HS-27A (cell line): ENCODE data around the gene EML6.

ENCODE experiments used
- DNase-seq: peaks from one replicate; pipeline ENCODE4 v3.0.0-alpha.2; 2012; ENCODE audit warnings: low read depth, missing footprints

The EML6 gene

DNA sequence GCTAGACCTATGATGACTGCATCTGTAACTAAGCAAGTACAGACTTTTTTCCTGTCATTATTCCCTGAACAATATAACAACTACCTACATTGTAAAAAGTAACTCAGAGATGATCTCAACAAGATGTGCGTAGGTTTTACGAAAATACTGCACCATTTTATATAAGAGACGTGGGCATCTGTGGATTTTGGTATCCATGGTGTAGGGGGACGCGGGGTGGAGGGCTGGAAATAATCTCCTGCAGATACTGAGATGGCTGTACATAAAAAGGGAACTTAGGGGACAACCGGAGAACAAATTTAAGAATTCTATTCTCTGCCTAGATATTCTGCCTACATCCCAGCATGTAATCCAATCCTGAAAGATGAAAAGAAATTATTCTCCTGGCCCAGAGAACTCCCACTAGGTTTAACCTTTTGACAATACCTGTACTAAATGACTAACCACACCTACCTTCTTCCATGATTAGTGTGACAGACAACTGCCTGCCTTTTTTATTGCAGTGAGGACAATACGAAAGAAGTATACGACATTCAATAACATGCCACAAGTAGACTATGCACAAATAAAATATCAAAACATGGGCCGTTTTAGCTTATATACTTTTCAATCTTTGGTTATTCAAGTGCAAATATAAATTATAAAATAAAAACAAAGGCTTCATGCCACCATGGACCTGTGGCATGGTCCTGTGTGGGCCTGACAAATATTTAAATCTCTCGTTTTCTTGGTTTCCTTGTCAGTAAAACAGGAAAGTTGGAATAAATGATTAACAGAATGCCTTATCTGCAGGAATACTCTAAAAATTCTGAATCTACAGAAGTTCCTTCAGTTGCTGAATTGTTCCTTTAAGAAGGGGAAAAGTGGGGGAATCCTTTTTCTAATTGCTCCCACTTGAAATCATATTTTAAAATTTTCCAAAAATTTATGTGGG lies 280.5 kb downstream of the EML6 start:
- DNase-seq: no peak

DNA sequence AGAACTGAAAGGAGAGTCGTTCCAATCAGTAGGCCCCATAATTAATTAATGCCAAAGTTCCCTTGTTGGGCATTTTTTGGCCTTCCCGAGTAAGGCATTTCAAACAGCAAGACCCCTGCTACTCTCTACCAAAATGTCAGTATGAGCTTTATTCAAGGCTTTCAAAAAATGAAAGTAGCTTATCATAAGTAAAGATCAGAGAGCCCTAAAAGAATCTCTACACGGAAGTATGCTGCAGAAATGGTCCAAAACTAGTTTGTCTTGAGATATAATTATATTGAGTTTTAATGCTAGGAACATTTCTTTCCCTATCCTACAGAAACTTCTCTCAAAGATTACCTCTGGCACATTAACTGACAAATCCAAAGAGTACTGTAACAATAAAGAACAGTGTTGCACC lies 282.8 kb downstream of the EML6 start:
- no peak for DNase-seq

DNA sequence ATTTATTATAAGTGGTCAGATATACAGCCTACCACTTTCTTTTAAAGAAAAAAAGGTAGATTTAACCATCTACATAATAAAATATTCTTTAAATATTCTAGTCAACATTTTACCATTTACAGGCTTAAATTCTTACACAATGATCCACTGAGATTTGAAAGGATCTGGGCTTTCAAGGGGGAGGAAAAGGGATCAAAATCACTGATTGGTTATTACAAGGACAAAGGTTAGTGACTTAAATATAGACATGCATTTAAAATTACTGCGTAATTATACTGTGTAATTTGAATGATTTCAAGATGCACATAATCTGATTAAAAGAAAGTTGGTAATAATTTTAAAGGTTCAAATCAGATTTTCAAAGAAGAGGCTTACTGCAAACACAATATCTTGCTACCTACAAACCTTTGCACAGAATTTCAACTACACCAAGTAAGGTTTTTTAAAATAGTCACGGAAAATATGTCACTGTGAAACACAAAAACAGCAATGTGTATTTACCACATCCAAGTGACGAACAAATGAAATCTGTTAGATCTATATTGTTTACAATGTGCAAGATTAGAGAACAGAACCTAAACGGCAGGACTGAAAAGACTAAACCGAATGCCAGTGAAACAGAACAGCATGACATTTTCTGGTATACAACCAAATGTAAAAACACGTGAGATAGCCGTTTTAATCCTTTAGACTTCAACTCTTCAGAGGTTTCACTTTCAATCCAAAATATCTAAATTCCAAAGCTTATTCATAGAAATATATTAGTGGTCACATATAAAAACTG lies 286.0 kb downstream of the EML6 start:
- DNase-seq: no peak

DNA sequence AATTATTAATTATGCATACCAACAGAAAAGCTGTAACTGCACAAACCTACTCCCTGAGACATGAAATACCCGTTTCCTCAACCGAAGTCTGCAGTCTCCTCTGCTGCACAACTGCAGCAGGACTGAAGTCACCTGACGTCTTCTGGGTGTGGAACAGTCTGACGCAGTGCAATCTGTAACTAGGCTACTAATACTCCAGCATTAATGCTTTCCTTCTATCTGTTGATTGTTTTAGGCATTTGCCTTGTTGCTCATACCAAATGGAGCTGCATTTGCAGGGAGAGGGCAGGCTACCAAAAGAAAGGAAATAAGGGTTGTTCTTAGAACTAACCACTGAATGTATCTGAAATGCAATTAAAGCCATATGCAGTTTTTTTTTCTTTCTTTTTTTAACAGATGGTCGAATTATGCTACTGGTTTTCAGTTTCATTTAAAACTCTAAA lies 286.7 kb downstream of the EML6 start:
- no peak for DNase-seq

DNA sequence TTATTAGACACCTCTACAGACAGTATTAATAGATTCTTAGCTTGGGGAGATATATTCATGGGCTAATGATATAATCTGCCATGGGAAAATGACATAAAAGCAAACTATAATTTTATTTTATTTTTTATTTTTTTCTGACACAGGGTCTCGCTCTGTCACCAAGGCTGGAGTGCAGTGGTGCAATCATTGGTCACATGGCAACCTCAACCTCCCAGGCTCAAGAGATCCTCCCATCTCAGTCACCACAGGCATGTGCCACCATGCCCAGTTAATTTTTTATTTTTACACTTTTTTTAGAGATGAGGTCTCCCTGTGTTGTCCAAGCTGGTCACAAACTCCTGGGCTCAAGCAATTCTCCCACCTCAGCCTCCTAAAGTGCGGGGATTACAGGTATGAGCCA lies 287.5 kb downstream of the EML6 start:
- DNase-seq: no peak

DNA sequence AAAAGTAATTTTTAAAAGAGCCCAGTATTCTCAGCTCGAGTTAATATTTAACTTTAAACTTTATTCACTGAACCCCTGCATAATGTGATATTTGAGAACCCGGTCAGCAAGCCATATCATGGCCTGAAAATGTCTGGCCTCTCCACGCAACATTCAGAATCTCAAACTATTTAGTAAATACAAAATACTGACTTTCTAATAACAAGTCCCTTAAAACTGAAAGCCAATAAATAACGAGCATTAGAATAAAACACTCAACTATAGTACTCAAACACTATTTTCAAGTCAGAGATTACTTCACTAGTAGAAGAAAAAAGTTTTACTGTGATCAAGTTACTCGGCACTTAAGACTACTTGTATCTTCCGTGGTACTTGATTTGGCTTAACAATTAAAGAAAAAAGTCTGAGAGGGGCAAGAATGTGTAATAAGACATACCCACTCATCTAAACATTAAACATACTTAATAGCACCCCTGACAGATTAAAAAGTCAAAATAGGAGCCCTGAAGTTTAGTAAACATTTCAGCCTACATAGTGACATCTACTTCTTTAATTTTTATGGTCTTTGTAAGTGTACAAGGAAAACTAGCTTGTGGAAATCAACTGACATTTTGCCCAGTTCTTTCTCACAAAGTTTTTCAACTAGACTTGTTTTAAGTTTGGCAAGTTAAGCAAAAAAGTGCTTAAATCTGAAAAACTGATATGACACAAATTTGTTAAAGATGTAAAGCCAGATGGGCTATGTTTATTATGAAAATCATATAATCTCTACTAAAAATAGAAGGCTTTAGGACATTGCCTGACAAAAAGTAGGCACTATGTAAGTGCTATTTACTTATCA lies 288.6 kb downstream of the EML6 start:
- DNase-seq: no peak

DNA sequence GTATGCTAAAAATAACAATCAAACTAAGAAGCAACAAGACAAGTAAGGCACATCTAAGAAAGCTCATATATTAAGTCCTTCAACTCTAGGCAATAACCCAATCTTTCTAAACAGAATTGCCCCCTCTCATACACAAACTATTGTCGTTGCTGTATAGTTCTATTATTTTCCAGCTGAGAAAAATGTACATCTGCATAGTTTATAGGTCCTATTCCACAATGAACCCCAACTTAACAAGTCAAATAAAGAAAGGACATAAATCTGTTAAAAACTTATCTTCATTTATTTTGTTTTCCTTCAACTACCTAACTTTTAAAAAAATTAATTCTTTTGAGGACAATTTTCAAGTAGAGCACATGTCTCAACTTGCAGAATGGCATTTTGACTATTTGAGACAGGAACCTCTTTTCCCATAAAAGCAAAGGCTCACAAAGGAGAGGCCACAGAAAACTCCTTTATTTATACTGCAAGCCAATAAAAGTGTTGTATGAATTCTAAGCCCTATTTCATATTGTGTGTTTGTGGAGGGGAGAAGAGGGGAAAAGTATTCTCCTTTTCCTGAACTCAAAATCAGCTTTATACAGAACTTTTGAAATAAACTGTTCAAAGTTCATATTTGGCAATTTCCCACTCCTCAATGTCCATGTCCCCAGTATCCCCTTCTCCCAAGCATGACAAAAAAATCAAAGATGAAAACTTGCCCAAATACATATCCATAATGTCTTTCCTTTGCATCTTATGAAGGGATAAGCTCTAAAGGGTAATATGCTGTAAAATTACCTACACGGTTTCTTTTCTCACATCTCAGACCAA lies 289.4 kb downstream of the EML6 start:
- no peak for DNase-seq

DNA sequence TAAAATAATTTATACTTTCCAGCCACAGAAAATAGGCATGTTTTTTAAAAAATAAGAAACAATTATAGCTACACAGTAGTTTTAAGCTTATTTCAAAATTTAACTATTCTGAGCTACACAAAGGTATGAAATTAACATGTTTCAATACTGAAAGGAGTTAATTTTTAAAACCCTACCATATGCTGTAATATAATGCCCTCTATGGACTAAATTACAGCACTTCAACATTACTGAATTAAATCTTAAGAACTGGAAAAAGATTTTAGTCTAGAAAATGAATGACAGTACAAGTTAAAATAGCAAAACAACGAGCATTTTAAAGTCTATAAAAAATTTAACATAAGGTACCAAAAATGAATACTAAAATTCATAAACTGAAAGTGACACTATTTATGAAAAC lies 290.5 kb downstream of the EML6 start:
- DNase-seq: no peak

DNA sequence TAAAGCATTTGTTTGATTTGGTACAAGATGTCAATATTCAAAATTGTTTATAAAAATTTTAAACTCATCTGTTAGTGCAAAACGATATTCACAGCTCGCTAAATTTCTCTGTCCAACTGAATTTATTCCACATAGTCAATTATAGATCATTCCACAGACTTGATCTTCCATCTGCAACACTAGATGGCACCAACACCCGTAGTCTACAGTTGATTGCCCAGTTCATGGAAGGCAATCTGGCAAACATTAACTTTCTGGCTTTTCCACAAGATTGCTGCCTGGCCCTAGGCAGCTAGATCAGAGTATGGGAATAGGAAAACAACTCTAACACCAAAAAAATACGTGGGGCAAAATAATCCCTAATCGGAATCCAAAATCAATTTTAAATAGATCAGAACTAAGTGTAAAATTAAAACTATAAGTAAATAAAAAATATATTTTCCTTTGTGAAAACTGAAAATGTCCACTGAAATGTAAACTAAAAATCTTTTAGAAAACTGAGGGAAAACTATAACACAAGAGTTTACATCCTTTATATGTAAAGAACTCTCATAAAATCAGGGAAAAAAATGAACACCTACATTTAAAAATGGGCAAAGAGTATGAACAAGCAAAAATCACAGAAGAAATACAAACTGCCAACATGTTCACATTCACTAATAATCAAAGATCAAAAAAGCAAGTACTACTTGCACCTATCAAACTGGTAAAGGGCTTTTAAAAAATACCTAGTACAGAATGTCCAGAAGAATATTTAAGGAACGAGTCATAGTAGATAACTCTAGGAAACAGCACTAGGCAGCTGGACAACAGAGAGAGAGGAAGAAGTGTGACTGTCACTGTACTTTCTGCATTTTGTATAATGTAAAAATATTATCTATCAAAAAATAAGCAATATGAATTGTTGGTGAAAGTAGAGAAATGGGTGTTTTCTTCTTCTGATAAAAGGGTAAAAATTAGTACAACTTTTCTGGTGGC lies 291.8 kb downstream of the EML6 start:
- no peak for DNase-seq

DNA sequence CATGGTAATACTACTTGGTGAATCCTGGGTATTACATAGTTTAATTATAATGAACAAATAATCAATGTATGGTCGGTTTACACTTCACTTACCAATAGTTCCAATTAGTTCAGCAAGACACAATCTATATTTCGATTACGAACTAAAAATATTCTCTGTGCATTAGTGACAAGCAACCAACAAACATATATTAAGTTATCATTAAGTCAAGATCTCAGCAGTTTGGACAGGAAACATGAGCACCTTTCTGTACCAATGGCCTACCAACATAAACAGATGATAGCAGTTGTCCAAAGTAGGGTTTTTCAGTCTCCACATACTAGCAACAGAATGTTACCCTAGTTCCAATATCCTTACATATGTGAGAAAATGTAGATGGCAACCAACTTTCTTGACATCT lies 294.0 kb downstream of the EML6 start:
- DNase-seq: no peak

DNA sequence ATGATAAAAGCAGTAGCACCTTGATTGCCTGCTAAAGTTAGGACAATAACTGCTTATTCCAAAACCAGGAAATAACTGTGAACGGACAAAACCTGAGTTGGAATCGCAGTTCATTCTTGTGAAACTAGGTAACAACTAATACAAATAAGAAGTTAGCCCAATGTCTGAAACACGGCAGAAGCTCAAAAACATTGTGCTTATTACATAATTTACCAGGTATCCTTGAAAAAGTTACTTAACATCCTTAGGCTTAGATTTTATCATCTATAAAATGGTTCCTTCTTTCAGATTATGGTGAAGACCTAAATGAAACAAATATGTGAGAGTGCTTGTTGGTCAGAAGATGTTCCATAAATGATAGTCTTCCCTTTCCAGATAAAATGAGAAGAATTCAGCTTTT lies 294.4 kb downstream of the EML6 start:
- no peak for DNase-seq

DNA sequence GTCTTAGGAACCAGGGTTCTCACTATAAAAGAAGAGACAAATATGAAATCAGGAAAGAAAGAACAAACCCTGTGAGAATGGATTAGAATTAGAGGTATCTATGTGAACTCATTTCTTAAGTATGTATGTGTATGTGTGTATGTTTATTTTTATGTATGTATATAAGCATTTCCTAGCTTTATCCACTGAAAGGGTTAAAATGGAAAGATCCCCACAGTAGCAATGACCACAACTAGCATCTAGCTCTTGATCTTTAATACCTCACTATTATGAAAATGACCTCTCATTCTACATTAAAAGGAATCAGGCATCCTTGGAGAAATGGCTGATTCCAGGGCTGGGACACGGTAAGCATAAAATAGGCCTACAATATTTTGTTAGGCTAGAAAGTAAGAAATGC lies 295.2 kb downstream of the EML6 start:
- no peak for DNase-seq

DNA sequence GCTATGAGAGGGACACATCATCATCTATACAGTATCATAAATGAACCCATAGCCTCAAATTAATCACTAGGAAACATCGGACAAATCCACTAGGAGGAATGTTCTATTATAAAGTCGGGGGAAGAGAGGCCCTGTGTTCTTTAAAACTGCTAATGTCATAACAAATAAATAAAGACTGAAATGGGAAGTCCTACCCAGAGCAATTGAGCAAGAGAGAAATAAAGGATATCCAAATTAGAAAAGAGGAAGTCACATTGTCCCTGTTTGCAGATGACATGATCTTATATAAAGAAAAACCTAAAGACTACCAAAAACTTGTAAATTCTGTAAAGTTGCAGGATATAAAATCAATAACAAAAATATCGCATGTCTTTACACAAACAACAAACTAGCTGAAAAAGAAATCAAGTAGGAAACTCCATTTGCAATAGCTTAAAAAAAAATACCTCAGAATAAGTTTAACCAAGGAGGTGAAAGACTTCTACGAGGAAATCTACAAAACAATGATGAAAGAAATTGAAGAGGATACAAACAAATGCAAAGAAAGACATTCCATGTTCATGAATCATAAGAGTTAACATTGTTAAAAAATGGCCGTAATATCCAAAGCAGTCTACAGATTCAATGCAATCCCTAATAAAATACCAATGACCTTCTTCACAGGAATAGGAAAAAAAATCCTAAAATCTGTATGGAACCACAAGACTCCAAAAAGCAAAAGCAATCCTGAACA lies 296.2 kb downstream of the EML6 start:
- no peak for DNase-seq
